22Rv1 (cell line): ENCODE data around the gene MLF2.

Experiments
- ZFX ChIP-seq: fragments of 450-650 bp; IDR thresholded peaks from 2 replicates; pipeline ENCODE4 v1.6.1; 2017; ENCODE audit warnings: antibody characterized with exemption, borderline replicate concordance
- TF ChIP-seq, protein P1 (sequence below): fragments of 450-650 bp; IDR thresholded peaks from 2 replicates; pipeline ENCODE4 v1.5.1; 2017; ENCODE audit warnings: mild to moderate bottlenecking

DNA sequence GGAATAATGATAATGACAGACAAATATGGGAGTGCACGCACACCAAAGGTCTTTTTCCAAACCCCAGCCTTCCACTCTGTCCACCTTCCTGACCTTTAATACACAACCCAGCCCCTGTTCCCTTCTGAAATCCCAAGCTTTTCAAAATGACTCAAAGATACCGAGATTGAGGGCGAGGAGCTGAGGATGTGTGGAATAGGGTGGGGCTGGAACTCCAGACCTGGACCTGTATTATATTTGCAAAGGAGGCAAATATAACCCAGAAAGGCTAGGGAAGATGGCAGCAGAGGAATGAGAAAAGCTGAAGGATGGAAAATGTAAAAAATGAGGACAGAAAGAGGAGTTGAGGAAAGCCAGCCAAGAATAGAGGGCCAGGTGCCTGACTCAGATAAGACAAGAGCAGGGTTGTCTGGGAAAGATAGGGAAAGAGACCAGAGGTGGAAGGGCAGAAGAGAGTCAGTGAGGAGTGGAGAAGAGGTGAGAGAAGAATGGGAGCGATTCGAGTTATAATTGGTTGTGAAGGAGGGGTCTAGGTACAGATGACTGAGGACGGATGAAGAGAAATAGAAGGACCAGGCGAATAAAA is 12.2 kb upstream of the MLF2 start:
- TF ChIP-seq, protein P1, sequence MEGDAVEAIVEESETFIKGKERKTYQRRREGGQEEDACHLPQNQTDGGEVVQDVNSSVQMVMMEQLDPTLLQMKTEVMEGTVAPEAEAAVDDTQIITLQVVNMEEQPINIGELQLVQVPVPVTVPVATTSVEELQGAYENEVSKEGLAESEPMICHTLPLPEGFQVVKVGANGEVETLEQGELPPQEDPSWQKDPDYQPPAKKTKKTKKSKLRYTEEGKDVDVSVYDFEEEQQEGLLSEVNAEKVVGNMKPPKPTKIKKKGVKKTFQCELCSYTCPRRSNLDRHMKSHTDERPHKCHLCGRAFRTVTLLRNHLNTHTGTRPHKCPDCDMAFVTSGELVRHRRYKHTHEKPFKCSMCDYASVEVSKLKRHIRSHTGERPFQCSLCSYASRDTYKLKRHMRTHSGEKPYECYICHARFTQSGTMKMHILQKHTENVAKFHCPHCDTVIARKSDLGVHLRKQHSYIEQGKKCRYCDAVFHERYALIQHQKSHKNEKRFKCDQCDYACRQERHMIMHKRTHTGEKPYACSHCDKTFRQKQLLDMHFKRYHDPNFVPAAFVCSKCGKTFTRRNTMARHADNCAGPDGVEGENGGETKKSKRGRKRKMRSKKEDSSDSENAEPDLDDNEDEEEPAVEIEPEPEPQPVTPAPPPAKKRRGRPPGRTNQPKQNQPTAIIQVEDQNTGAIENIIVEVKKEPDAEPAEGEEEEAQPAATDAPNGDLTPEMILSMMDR, result no peak
- no peak for TF ChIP-seq ZFX
